IMR-90 (cell line): ENCODE data around the gene LMLN. TPM values are rescaled to one million over a fixed set of nuclear protein-coding genes. Genes with fewer than 3 reads are reported as not detected.

Experiments used
- ATAC-seq: fragments of 200-7000 bp; cut with Tn5 transposase; 2 replicates; pipeline ENCODE4 v1.9.1; 2020; ENCODE audit warnings: low read depth, mild to moderate bottlenecking, moderate library complexity
- BruUV-seq: library from RNA; stranded (reverse); fragments of 400-500 nt; replicated peaks from 2 replicates; lab custom pipeline; 2021; lab: Mats Ljungman, UMichigan
- CTCF ChIA-PET: fragments of 300-600 bp; formaldehyde crosslinking; extraction: SDS; loops from one replicate; lab custom pipeline; 2021; ENCODE audit warnings: antibody characterized with exemption; lab: Yijun Ruan, JAX
- POLR2A ChIA-PET: fragments of 300-600 bp; sonication (Branson Sonifier 250); formaldehyde crosslinking; loops from one replicate; lab custom pipeline; 2022; ENCODE audit warnings: antibody characterized with exemption; ENCODE audit not compliant: unreplicated experiment; lab: Charles Lee
- DNase-seq: peaks from one replicate; pipeline ENCODE4 v3.0.0; 2013
- H2AFZ ChIP-seq: replicated peaks from 2 replicates; pipeline ENCODE3; 2013; ENCODE audit warnings: low read length, mild to moderate bottlenecking; ENCODE audit not compliant: poor library complexity
- H2AK5ac ChIP-seq: 2 replicates; pipeline ENCODE4 v1.6.1; 2013; ENCODE audit warnings: low read depth, low read length, inconsistent platforms
- H2AK9ac ChIP-seq: replicated peaks from 2 replicates; pipeline ENCODE3; 2013; ENCODE audit warnings: mild to moderate bottlenecking, low read depth, low read length, moderate library complexity; ENCODE audit not compliant: poor library complexity
- H2BK120ac ChIP-seq: 2 replicates; pipeline ENCODE4 v1.6.1; 2013; ENCODE audit warnings: low read depth, low read length, inconsistent platforms
- H2BK15ac ChIP-seq: 3 replicates; pipeline ENCODE4 v1.6.1; 2013; ENCODE audit warnings: low read depth, low read length, inconsistent platforms
- H2BK20ac ChIP-seq: 2 replicates; pipeline ENCODE4 v1.6.1; 2013; ENCODE audit warnings: low read depth, mild to moderate bottlenecking, inconsistent platforms, low read length, moderate library complexity
- H2BK5ac ChIP-seq: 2 replicates; pipeline ENCODE4 v1.6.1; 2013; ENCODE audit warnings: mild to moderate bottlenecking, low read depth, low read length, inconsistent platforms; ENCODE audit not compliant: poor library complexity, severe bottlenecking
- H3K14ac ChIP-seq: replicated peaks from 2 replicates; pipeline ENCODE4 v1.6.1; 2013; ENCODE audit warnings: low read depth, low read length, inconsistent platforms
- H3K18ac ChIP-seq: 2 replicates; pipeline ENCODE4 v1.6.1; 2013; ENCODE audit warnings: low read depth, low read length, control low read depth
- H3K23ac ChIP-seq: 2 replicates; pipeline ENCODE4 v1.6.1; 2013; ENCODE audit warnings: low read depth, low read length, inconsistent platforms
- H3K27ac ChIP-seq: 2 replicates; pipeline ENCODE4 v1.5.1; 2013; ENCODE audit warnings: mild to moderate bottlenecking, control low read depth, low read length; ENCODE audit not compliant: insufficient read depth
- H3K27me3 ChIP-seq: 2 replicates; pipeline ENCODE4 v1.6.1; 2013; ENCODE audit warnings: low read length; ENCODE audit not compliant: control insufficient read depth, insufficient read depth
- H3K36me3 ChIP-seq: 2 replicates; pipeline ENCODE4 v1.6.1; 2013; ENCODE audit warnings: low read length, mixed read lengths; ENCODE audit not compliant: control insufficient read depth, insufficient read depth
- H3K4ac ChIP-seq: 2 replicates; pipeline ENCODE4 v1.6.1; 2013; ENCODE audit warnings: low read depth, low read length, inconsistent platforms
- H3K4me1 ChIP-seq: 2 replicates; pipeline ENCODE4 v1.6.1; 2013; ENCODE audit warnings: low read length, mixed read lengths; ENCODE audit not compliant: control insufficient read depth, insufficient read depth
- H3K4me2 ChIP-seq: 2 replicates; pipeline ENCODE4 v1.6.1; 2013; ENCODE audit warnings: low read depth, mild to moderate bottlenecking, control low read depth, low read length, moderate library complexity
- H3K4me3 ChIP-seq: 2 replicates; pipeline ENCODE4 v1.5.1; 2013; ENCODE audit warnings: low read depth, mild to moderate bottlenecking, control low read depth, low read length, moderate library complexity; ENCODE audit not compliant: insufficient read depth
- H3K56ac ChIP-seq: 2 replicates; pipeline ENCODE4 v1.6.1; 2013; ENCODE audit warnings: low read length, inconsistent platforms; ENCODE audit not compliant: insufficient read depth; ENCODE audit errors: extremely low read depth
- H3K79me1 ChIP-seq, 2 experiments: 2 replicates each; pipeline ENCODE4 v1.6.1; 2013; ENCODE audit warnings: low read length in 2 of 2, inconsistent platforms in 1 of 2, low read depth in 1 of 2
- H3K9ac ChIP-seq: 2 replicates; pipeline ENCODE4 v1.6.1; 2013; ENCODE audit warnings: low read depth, low read length, control low read depth
- H3K9me1 ChIP-seq: 2 replicates; pipeline ENCODE4 v1.6.1; 2013; ENCODE audit warnings: low read length, inconsistent platforms; ENCODE audit not compliant: insufficient read depth
- H3K9me3 ChIP-seq: 2 replicates; pipeline ENCODE4 v1.6.1; 2013; ENCODE audit warnings: low read length; ENCODE audit not compliant: control insufficient read depth, insufficient read depth
- H4K20me1 ChIP-seq: 2 replicates; pipeline ENCODE4 v1.6.1; 2013; ENCODE audit warnings: low read length, inconsistent platforms; ENCODE audit not compliant: insufficient read depth
- H4K5ac ChIP-seq: 2 replicates; pipeline ENCODE4 v1.6.1; 2013; ENCODE audit warnings: mild to moderate bottlenecking, low read depth, low read length, control low read depth
- H4K8ac ChIP-seq, 2 experiments: 2 replicates each; pipeline ENCODE4 v1.6.1; 2013; ENCODE audit warnings: low read depth in 2 of 2, low read length in 2 of 2, control low read depth in 1 of 2, inconsistent platforms in 1 of 2
- H4K91ac ChIP-seq: 2 replicates; pipeline ENCODE4 v1.6.1; 2013; ENCODE audit warnings: low read depth, low read length, inconsistent platforms; ENCODE audit not compliant: insufficient read depth
- BHLHE40 ChIP-seq: fragments of 150-350 bp; IDR thresholded peaks from 2 replicates; pipeline ENCODE4 v1.6.1; 2016; ENCODE audit warnings: mild to moderate bottlenecking, low read depth, low read length
- CHD1 ChIP-seq: IDR thresholded peaks from 2 replicates; pipeline ENCODE4 v1.6.1; 2012; ENCODE audit warnings: low read depth, low read length, improper control_type of control experiment
- MAFK ChIP-seq: IDR thresholded peaks from 2 replicates; pipeline ENCODE4 v1.6.1; 2012; ENCODE audit warnings: low read depth, low read length, improper control_type of control experiment
- NFE2L2 ChIP-seq: fragments of 150-350 bp; IDR thresholded peaks from 2 replicates; pipeline ENCODE4 v1.6.1; 2016; ENCODE audit warnings: low read depth, mild to moderate bottlenecking, low read length
- dilution Hi-C: fragments of 300-500 bp; cut with HindIII; formaldehyde crosslinking; loops from one replicate; pipeline ENCODE4 v1.14.3; 2018; ENCODE audit warnings: low sequenced_read_pairs; ENCODE audit not compliant: unreplicated experiment
- in situ Hi-C: fragments of 300-500 bp; cut with MboI; formaldehyde crosslinking; loops from 3 replicates; pipeline ENCODE4 v1.14.3; 2019; ENCODE audit warnings: low sequenced_read_pairs, inconsistent platforms, mixed read lengths
- intact Hi-C: fragments of 100-400 bp; cut with micrococcal nuclease; formaldehyde crosslinking; loops from 2 replicates; pipeline ENCODE4 v1.10.0; 2022
- polyA plus RNA-seq, 3 experiments: library from polyadenylated mRNA; depleted of rRNA; stranded (reverse); fragments of >200 nt; gene quantifications; 2 replicates each; pipeline ENCODE4 v1.2.3, GENCODE V29; 2012; ENCODE audit warnings: low replicate concordance in 1 of 3
- total RNA-seq: library from RNA; depleted of rRNA; stranded (reverse); fragments of >200 nt; gene quantifications from 2 replicates; pipeline ENCODE4 v1.2.3, GENCODE V29; 2012

LMLN gene
- total and polyA plus RNA-seq, 2 of the 4 experiments (the other 2 are of a cell fraction): 3.3 to 3.9 TPM

DNA sequence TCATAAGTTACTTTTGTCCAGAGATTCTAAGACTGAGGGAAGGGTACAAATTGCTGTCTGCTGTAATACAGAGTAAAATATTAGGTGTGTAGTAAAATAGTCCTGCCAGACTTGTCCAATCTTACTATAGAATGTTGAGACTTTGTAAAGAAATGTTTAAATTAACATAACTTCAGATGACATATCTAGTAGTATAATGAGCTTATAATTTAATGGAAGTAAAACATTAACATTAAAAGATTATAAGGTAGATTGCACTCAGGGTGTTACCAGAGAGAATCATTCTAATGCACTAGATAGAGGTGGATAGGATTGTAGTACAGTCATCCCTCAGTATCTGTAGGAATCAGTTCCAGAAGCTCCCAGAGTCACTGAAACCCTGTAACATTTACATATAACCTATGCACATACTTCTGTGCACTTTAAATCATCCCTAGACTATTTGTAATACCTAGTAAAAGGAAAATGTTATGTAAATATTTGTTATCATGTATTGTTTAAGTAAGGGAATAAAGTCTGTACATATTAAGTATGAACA lies 130.8 kb downstream of the LMLN start:
- H2BK5ac ChIP-seq: no peak overlapping the region
- dilution Hi-C loops: no loop called here
- no peak for ATAC-seq

More for the DNA sequence above, 130.8 kb downstream of the LMLN start:
- H3K4me2 ChIP-seq: no peak overlapping the region
- no TSS peak for BruUV-seq
- no peaks in the 10 kb centered on the region for H3K4me1 ChIP-seq
- no peak overlapping the region for H3K18ac ChIP-seq
- no peak for DNase-seq
- no peak overlapping the region for H4K91ac ChIP-seq
- H2AFZ ChIP-seq: no peak overlapping the region
- intact Hi-C loops: no loop called here
- no peaks in the 10 kb centered on the region for H3K79me1 ChIP-seq
- TF ChIP-seq NFE2L2 (no peak), BHLHE40 (no peak), MAFK (no peak), CHD1 (no peak)
- H3K23ac ChIP-seq: no peak overlapping the region
- no peak overlapping the region for H3K27ac ChIP-seq
- no peak overlapping the region for H3K9ac ChIP-seq
- H2BK15ac ChIP-seq: no peak overlapping the region
- no peaks in the 10 kb centered on the region for H4K20me1 ChIP-seq
- H2BK20ac ChIP-seq: no peak overlapping the region
- H2BK120ac ChIP-seq: no peak overlapping the region
- no peak overlapping the region for H3K4me3 ChIP-seq
- in situ Hi-C loops: no loop called here
- H3K56ac ChIP-seq: no peak overlapping the region
- H3K4ac ChIP-seq: no peak overlapping the region
- ChIA-PET POLR2A (no interaction called here), CTCF (interaction anchor here (1.4 kb wide), 1 partner anchor 11 kb away, joined by 8 read pairs; no protein-coding TSS in a partner anchor)
- H3K9me3 ChIP-seq: no peaks in the 10 kb centered on the region
- no peaks in the 10 kb centered on the region for H3K9me1 ChIP-seq
- no peak overlapping the region for H2AK9ac ChIP-seq
- H2AK5ac ChIP-seq: no peak overlapping the region
- no peak overlapping the region for H4K5ac ChIP-seq
- no peak overlapping the region for H4K8ac ChIP-seq
- no peak overlapping the region for H3K14ac ChIP-seq
- H3K36me3 ChIP-seq: no peaks in the 10 kb centered on the region
- H3K27me3 ChIP-seq: peaks cover 22% of the 10 kb centered on the region
